Kidney (tissue), 14 donors: ENCODE measurements around the gene WNT5B. TPM values are rescaled to one million over a fixed set of nuclear protein-coding genes. Genes with fewer than 3 reads are reported as not detected.

ENCODE experiments used
- DNase-seq, 5 donors: peaks; one replicate each; pipeline ENCODE4 v3.0.0-alpha.2; 2013 to 2020
- FAIRE-seq: peaks from 2 replicates; lab custom pipeline; 2012; peaks lifted over from hg19 to GRCh38; lab: Jason Lieb, UNC
- H3K27ac ChIP-seq, 2 donors: one replicate each; pipeline ENCODE4 v1.7.0; 2013; ENCODE audit warnings: low read depth in 2 of 2, low read length in 2 of 2, inconsistent platforms in 1 of 2
- H3K27me3 ChIP-seq: one replicate; pipeline ENCODE4 v1.7.1; 2013; ENCODE audit warnings: low read length, inconsistent platforms; ENCODE audit not compliant: control insufficient read depth, insufficient read depth
- H3K36me3 ChIP-seq, 3 donors: one replicate each; pipeline versions ENCODE4 v1.7.0 to v1.7.1; 2013; ENCODE audit warnings: low read length in 3 of 3, control low read depth in 1 of 3, inconsistent platforms in 1 of 3; ENCODE audit not compliant: insufficient read depth in 3 of 3, control insufficient read depth in 2 of 3
- H3K4me1 ChIP-seq, 3 donors: one replicate each; pipeline versions ENCODE4 v1.7.0 to v1.7.1; 2013; ENCODE audit warnings: low read length in 3 of 3, inconsistent platforms in 1 of 3, low read depth in 1 of 3; ENCODE audit not compliant: control insufficient read depth in 2 of 3, insufficient read depth in 2 of 3
- H3K4me3 ChIP-seq, 3 donors: one replicate each; pipeline versions ENCODE4 v1.7.0 to v1.8.1; 2013; ENCODE audit warnings: low read length in 3 of 3, control low read depth in 1 of 3, inconsistent platforms in 1 of 3
- H3K9ac ChIP-seq, 3 donors: one replicate each; pipeline versions ENCODE4 v1.7.0 to v1.7.1; 2013; ENCODE audit warnings: low read length in 3 of 3, control low read depth in 1 of 3, inconsistent platforms in 1 of 3
- H3K9me3 ChIP-seq, 3 donors: one replicate each; pipeline versions ENCODE4 v1.7.0 to v1.7.1; 2013; ENCODE audit warnings: low read length in 3 of 3, control low read depth in 1 of 3, inconsistent platforms in 1 of 3; ENCODE audit not compliant: control insufficient read depth in 2 of 3, insufficient read depth in 1 of 3
- CTCF ChIP-seq: IDR thresholded peaks from 3 replicates; pipeline ENCODE4 v1.5.1; 2012; ENCODE audit warnings: mild to moderate bottlenecking, moderate library complexity, borderline replicate concordance; ENCODE audit not compliant: insufficient read depth; ENCODE audit errors: extremely low read depth
- intact Hi-C: fragments of 100-400 bp; cut with DNase I; formaldehyde crosslinking; loops from one replicate; pipeline ENCODE4 v1.11.1; 2022
- polyA plus RNA-seq: library from polyadenylated mRNA; stranded (reverse); fragments of 350-450 nt; fragmentation: Illumina TruSeq; extraction: RNeasy Lipid Tissue Mini Kit (QIAGEN cat#74804); gene quantifications from one replicate; pipeline ENCODE4 v1.2.3, GENCODE V29; 2014; ENCODE audit warnings: low read depth, low replicate concordance; ENCODE audit not compliant: insufficient read depth
- total RNA-seq: library from RNA; stranded (reverse); fragmentation: NEBNext Ultra II Directional; extraction: Animal tissue kit (Norgen Biotek cat#: 25700); gene quantifications from one replicate; pipeline ENCODE4 v1.2.1, GENCODE V29; 2021
- donor health status: control.
- donor health status: control.
- donor health status: control.
- donor health status: control.
- donor health status: control.
- donor health status: DM: yes; HTN: yes; CAD: no.
- donor health status: Normal renal cell carcinoma (clear cell type).

Gene WNT5B
- total and polyA plus RNA-seq, 2 donors from 2014 or later = 3.4 to 4.8 TPM

- H3K36me3 ChIP-seq = no peaks in the 10 kb centered on the region
- H3K27ac ChIP-seq = no peak overlapping the region
- H3K27me3 ChIP-seq = no peaks in the 10 kb centered on the region
- TF ChIP-seq CTCF = no peak
- intact Hi-C loops = loop anchor here (5.0 kb wide), 1 partner anchor 465 kb away; no protein-coding TSS in a partner anchor
- H3K4me1 ChIP-seq = peaks cover 0 to 9% (median 3%) of the 10 kb centered on the region in 3 donors
- DNase-seq (no peak), FAIRE-seq (no peak)
- H3K9me3 ChIP-seq = no peaks in the 10 kb centered on the region
- H3K4me3 ChIP-seq = no peak overlapping the region
- no peak overlapping the region for H3K9ac ChIP-seq
Observed at GRCh38 chr12:1581973-1582708, 46.9 kb upstream of the WNT5B start.

- intact Hi-C loops = loop anchor here (5.0 kb wide), 1 partner anchor 465 kb away; no protein-coding TSS in a partner anchor
- Histone ChIP-seq H3K36me3 (no peaks in the 10 kb centered on the region), H3K4me1 (peaks cover 0 to 10% (median 5%) of the 10 kb centered on the region in 3 donors), H3K27me3 (no peaks in the 10 kb centered on the region), H3K27ac (no peak overlapping the region), H3K4me3 (no peak overlapping the region), H3K9ac (no peak overlapping the region), H3K9me3 (no peaks in the 10 kb centered on the region)
- TF ChIP-seq CTCF = no peak
- FAIRE-seq = no peak
- DNase-seq = no peak
Observed at GRCh38 chr12:1582709-1583050, 46.4 kb upstream of the WNT5B start.

- peaks cover 0 to 11% (median 10%) of the 10 kb centered on the region in 3 donors for H3K4me1 ChIP-seq
- no peak overlapping the region for H3K27ac ChIP-seq
- peak overlapping the region; percentile 42 to 56 (median 55) for H3K4me3 ChIP-seq
- no peaks in the 10 kb centered on the region for H3K9me3 ChIP-seq
- FAIRE-seq (peak; percentile 49), DNase-seq (peak in 4 of 5 donors; percentile 74 to 92 (median 84))
- no peaks in the 10 kb centered on the region for H3K27me3 ChIP-seq
- peak; percentile 94 for TF ChIP-seq CTCF
- intact Hi-C loops = loop anchor here (5.0 kb wide), 1 partner anchor 466 kb away; no protein-coding TSS in a partner anchor
- no peak overlapping the region for H3K9ac ChIP-seq
- H3K36me3 ChIP-seq = no peaks in the 10 kb centered on the region
Observed at GRCh38 chr12:1583421-1584078, 45.5 kb upstream of the WNT5B start.
